PC-3 (cell line): ENCODE results near the gene TMOD2.

ENCODE experiments used
- EZH2 ChIP-seq: fragments of 300-600 bp; sonication (generic); IDR thresholded peaks from one replicate; pipeline ENCODE4 v1.6.1; 2017; ENCODE audit warnings: antibody characterized with exemption, mild to moderate bottlenecking, low read length; ENCODE audit not compliant: unreplicated experiment
- TF ChIP-seq, protein P1 (sequence below): fragments of 300-600 bp; sonication (generic); conservative IDR thresholded peaks from 2 replicates; pipeline ENCODE4 v1.5.1; 2017; ENCODE audit warnings: antibody characterized with exemption, low read depth, mild to moderate bottlenecking, low read length

- TF ChIP-seq, protein P1, sequence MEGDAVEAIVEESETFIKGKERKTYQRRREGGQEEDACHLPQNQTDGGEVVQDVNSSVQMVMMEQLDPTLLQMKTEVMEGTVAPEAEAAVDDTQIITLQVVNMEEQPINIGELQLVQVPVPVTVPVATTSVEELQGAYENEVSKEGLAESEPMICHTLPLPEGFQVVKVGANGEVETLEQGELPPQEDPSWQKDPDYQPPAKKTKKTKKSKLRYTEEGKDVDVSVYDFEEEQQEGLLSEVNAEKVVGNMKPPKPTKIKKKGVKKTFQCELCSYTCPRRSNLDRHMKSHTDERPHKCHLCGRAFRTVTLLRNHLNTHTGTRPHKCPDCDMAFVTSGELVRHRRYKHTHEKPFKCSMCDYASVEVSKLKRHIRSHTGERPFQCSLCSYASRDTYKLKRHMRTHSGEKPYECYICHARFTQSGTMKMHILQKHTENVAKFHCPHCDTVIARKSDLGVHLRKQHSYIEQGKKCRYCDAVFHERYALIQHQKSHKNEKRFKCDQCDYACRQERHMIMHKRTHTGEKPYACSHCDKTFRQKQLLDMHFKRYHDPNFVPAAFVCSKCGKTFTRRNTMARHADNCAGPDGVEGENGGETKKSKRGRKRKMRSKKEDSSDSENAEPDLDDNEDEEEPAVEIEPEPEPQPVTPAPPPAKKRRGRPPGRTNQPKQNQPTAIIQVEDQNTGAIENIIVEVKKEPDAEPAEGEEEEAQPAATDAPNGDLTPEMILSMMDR: no peak
- no peak for TF ChIP-seq EZH2
Measured at GRCh38 chr15:51768018-51768417, 16.6 kb downstream of the TMOD2 start.
